ENCODE results near the gene ADORA1. TPM values are rescaled to one million over a fixed set of nuclear protein-coding genes. Genes with fewer than 3 reads are reported as not detected.

Gene ADORA1
- total RNA-seq, 1 donor from 2014 or later, result 4.1 TPM

DNA sequence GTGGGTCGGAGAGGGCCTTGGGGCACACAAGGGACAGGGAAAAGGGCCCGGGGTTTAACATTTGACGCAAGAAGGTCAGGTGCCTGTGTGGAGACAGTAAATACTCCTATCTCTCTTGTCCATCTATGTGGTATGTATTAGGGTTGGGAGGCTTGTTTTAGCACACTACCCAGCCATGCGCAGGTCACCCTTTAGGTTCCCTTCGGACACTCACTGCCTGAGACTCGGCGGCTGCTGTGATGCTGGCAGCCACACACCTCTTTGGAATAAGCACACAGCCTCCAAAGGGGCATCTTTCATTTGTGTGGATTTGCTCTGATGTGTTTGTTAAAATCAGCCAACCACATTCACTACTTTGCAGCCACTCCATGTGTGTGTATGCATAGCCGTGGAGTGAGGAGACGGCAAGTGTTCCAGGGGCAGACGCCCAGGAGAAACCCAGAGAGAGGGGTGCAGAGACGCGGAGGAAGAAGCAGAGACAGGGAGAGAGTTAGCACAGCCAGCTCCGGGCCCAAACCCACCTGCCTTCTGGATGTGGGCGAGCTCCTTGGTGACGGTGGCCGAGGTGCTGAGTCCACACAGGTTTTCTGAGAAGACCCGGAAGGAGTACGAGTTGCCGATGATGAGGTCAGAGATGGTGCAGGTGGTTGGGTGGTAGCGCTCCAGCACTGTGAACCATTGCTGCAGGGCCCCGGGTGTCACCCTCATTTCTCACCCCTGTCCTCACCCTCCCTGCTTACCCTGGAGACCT lies 42.4 kb downstream of the ADORA1 start:
- Histone ChIP-seq H3K27me3 (ENCODE audit: low read depth) (no peaks in the 10 kb centered on the region), H3K9me3 (no peaks in the 10 kb centered on the region), H3K4me3 (no peak overlapping the region), H3K4me1 (no peaks in the 10 kb centered on the region), H3K36me3 (no peaks in the 10 kb centered on the region), H3K27ac (no peak overlapping the region)
- intact Hi-C loops (cut with DNase I), result no loop called here
- DNase-seq (no peak), ATAC-seq (no peak)
- TF ChIP-seq, protein P1, sequence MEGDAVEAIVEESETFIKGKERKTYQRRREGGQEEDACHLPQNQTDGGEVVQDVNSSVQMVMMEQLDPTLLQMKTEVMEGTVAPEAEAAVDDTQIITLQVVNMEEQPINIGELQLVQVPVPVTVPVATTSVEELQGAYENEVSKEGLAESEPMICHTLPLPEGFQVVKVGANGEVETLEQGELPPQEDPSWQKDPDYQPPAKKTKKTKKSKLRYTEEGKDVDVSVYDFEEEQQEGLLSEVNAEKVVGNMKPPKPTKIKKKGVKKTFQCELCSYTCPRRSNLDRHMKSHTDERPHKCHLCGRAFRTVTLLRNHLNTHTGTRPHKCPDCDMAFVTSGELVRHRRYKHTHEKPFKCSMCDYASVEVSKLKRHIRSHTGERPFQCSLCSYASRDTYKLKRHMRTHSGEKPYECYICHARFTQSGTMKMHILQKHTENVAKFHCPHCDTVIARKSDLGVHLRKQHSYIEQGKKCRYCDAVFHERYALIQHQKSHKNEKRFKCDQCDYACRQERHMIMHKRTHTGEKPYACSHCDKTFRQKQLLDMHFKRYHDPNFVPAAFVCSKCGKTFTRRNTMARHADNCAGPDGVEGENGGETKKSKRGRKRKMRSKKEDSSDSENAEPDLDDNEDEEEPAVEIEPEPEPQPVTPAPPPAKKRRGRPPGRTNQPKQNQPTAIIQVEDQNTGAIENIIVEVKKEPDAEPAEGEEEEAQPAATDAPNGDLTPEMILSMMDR (IDR thresholded peaks at IDR 0.05), result no peak

DNA sequence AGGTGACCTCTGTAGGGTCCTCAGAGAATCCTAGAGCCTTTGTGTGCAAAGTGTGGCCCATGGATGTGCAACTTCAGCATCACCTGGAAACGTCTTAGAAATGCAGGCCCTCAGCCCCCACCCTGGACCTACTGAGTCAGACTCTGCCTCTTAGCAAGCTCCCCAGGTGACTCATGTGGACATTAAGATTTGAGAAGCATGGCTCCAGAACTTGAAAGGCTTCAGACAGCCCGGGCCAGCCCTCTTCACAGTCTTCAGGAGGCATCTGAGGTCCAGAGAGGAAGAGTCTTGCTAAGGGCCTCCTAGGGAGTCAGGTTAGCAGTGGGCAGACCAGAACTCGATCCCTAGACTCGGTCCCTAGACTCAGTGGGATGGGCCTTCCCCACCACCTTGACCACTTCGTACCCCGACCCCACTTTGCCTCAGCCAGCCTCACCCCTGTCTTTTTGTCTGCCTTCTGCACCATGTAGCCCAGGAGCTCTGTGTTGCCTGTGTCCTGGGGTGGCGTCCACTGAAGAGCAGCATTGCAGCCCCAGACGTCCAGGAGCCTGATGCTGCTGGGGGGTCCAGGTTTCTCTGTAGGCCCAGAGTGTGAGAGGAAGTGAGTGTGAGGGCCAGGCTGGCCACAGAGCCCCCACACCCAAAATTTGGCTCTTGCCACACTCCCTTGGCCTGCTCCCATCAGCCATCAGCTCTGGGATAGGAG lies 43.3 kb downstream of the ADORA1 start:
- Histone ChIP-seq H3K27me3 (ENCODE audit: low read depth) (no peaks in the 10 kb centered on the region), H3K4me3 (no peak overlapping the region), H3K36me3 (no peaks in the 10 kb centered on the region), H3K27ac (no peak overlapping the region), H3K9me3 (no peaks in the 10 kb centered on the region), H3K4me1 (peaks cover 6% of the 10 kb centered on the region)
- no peak for DNase-seq
- TF ChIP-seq, protein P1 (IDR thresholded peaks at IDR 0.05), result no peak
- ATAC-seq, result no peak
- intact Hi-C loops (cut with DNase I), result no loop called here

DNA sequence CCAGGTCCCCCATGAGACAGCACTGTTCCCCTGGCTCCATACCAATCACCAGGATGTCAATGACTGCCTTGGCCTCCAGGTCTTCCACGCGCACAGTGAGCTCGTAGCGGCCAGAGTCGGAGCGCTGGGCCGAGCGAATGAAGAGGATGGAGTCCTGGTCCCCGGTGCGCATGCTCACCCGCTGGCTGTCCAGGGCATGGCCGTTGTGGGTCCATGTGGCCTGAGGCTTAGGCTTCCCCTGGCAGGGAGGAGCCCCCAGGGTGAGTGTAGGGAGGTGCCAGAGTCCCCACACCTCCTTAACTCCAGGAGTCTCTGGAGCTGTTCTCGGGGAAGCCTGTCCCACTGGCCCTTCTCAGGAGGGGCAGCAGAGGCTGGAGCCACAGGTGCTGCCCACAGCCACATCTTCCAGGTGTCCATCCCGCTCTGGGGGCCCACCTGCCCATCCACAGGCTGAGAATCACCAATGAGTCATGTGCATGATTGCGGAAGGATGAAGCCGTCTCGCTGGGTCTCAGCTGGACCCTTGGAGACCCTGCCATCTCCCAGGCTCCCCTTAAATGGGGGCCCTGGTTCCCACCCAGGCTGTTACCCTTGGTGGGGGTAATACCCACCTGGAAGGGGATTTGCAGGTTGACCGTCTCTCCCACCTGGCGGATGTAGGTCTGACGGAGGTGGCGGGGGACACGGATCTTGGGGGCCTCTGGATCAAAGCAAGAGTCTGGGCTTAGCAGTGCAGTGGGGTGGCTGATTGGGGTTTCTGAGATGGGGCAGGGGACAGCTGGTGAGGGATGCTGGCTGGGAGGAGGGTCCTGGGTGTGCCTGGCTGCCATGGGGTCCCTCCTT lies 44.0 kb downstream of the ADORA1 start:
- H3K4me3 ChIP-seq, result no peak overlapping the region
- H3K27ac ChIP-seq, result no peak overlapping the region
- no peaks in the 10 kb centered on the region for H3K36me3 ChIP-seq
- no peak for ATAC-seq
- no peaks in the 10 kb centered on the region for H3K9me3 ChIP-seq
- H3K27me3 ChIP-seq (ENCODE audit: low read depth), result no peaks in the 10 kb centered on the region
- intact Hi-C loops (cut with DNase I), result no loop called here
- TF ChIP-seq, protein P1 (IDR thresholded peaks at IDR 0.05), result no peak
- no peak for DNase-seq
- H3K4me1 ChIP-seq, result peaks cover 13% of the 10 kb centered on the region

DNA sequence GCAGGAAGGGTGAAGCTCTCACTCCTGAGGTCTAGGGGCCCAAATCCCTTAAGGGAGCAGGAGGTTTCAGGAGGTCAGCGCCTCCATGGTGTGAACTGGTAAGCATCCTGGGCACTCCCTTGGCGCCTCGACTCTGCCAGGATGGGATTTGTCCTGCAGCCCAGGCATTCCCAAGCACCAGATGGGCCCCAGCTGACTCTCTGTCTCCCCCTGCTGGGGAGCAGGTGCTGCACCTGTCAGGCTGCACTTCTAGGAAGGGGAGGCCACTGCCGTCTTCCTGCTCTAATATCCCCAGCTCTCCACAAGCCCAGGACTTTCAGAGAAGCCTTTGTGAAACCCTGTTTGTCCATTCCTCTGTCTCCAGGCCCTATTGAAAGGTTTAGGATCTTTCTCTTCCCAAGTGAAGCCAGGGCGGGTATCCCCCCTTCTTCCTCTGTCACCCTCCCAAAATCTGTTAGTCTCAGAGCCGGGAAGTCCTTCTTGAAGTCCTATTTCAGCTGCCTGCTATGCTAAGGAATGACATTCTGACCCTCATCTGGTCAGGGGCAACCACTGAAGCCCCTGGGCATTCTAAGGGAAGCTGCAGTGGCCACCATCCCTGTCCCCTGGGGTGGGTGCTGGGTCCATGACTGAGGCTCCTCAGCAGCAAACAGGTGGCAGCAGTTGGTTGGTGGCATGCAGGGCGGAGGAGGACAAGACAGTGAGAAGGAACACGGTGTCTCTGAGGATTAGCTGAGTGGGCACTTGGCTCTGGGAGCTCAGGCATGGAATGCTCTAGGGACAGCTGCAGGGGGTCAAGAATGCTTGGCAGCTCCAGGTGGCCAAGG lies 44.9 kb downstream of the ADORA1 start:
- H3K27ac ChIP-seq, result no peak overlapping the region
- H3K4me3 ChIP-seq, result no peak overlapping the region
- no peaks in the 10 kb centered on the region for H3K9me3 ChIP-seq
- TF ChIP-seq, protein P1 (IDR thresholded peaks at IDR 0.05), result peak; percentile 85
- peak; percentile 73 to 79 for ATAC-seq
- no peaks in the 10 kb centered on the region for H3K27me3 ChIP-seq (ENCODE audit: low read depth)
- DNase-seq, result peak; percentile 72
- intact Hi-C loops (cut with DNase I), result no loop called here
- H3K4me1 ChIP-seq, result peaks cover 18% of the 10 kb centered on the region
- H3K36me3 ChIP-seq, result no peaks in the 10 kb centered on the region

All from lower lobe of right lung (tissue), 2 donors.